IPS-18c (cell line): ENCODE data around the gene SUPT20H.

ENCODE experiments used
- H3K4me3 ChIP-seq: 2 replicates; pipeline ENCODE4 v1.7.0; 2013; ENCODE audit warnings: low read depth, mild to moderate bottlenecking, low read length, moderate library complexity; ENCODE audit not compliant: insufficient read depth
- H3K9me3 ChIP-seq: one replicate; pipeline ENCODE4 v1.6.1; 2013; ENCODE audit warnings: mild to moderate bottlenecking, low read length, moderate library complexity; ENCODE audit not compliant: control insufficient read depth, insufficient read depth

Gene SUPT20H

DNA sequence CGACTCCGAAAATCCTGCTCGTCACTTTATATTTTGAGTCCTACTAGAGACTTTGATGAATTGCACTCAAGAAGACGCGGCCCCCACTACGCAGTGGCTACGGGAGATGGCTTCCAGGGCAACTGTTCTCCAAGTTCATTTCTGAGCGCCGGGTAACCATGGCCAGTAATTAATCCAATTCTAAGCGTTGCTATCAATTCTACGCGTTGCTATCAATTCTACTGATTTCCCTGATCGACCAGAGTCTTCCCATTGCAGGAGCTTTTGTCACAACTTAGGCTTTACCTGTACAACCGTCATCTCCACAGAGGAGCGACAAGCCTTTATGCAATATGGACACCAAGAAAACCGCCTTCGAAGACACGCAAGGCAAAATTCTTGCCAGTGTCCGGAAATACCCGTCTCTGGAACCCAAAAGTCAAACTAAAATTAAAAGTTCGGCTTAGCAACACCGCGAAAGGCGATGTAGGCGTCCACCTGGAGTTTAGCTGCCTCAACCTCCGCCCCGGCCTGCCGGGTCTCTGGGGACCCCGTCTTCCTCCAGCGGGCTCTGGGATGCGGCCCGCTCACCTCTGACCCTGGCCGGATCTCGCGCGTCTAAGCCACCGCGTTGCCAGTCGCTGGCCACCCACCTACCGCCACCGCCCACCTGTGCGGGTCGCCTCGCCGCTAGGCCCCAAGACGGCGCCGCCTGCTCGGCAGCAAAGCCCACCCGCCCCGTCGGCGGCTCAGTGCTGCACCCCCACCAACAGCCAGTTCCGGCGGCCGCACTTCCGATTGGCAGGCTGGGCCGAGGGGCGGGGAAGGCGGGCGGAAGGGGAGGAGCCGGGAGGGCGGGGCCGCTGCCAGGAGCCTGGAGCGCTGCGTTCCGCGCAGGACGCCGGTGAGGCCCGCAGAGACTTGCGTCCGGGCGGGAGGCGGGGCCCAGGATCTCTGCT, at the start of gene SUPT20H:
SUPT20H (minus strand) TSS at position 779 of the 938 bp plus-strand sequence. CDS start 8,198 bp downstream, outside the sequence.
- no peaks in the 10 kb centered on the region for H3K9me3 ChIP-seq
- H3K4me3 ChIP-seq: peak within 1 kb of the TSS; percentile 68

DNA sequence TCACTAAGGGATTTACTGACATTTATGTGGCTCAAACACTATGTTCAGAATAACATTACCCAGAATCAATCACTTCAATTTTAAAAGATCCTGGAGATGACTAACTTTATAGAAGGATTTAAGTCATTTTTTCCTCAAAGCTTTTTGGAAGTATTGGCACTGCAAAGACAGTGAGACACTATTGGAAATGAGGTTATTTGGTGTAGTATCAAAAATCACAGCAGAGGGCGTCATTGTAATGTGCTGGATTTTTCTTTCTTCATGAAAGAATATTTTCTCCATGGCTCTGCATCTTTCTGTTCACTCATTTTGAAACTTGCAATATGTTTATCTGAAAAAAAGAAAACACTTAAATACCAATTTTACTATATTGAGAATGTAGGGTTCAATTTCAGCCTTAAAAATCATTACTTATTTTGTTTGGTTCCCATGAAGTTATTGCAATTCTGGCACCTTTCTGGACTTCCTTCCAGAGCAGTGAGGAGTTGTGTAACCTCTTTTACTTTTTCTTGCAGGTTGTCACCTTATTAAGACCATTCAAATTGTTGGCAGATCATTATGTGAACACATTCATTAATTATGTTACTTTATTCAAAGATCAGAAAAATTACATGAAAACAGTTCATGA, 49.7 kb upstream of the SUPT20H start:
- Histone ChIP-seq H3K9me3 (no peaks in the 10 kb centered on the region), H3K4me3 (no peak overlapping the region)

DNA sequence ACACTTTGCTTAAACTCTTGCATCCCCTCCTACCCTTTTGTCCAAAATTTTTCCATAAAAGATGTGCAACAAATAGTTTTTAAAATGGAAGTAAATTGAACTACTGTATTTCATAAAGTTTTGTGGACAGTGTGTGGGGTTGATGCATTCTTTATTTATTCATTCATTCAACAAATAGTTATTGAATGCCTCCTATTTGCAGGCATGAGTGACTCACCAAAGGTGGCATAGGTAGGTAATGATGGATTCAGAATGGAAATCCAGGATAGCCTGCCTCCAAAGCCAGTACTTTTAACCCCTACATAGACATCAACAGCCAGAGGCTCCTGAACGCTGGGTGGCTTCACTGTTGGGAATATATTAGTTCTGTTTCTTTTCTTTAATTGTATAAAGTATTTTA, 48.4 kb upstream of the SUPT20H start:
- H3K4me3 ChIP-seq: no peak overlapping the region
- no peaks in the 10 kb centered on the region for H3K9me3 ChIP-seq

DNA sequence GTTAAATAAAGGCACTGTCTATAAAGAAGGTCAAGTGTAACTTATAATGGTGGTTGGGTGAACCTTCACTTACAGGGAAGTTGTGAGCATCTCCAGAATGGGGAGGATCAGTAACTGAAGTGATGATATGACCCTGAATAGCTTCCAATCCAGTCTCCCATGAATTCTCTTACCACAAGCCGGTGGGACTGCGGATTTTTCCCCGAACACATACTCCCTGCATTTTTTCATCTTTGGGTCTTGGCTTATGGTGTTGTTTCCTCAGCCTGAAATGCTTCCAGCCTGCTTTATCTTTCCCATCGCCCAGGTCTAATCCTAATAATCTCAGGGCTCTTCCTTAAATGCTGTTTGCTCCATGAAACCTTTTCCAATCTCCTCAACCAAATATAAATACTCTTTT, 48.0 kb upstream of the SUPT20H start:
- Histone ChIP-seq H3K4me3 (no peak overlapping the region), H3K9me3 (no peaks in the 10 kb centered on the region)

DNA sequence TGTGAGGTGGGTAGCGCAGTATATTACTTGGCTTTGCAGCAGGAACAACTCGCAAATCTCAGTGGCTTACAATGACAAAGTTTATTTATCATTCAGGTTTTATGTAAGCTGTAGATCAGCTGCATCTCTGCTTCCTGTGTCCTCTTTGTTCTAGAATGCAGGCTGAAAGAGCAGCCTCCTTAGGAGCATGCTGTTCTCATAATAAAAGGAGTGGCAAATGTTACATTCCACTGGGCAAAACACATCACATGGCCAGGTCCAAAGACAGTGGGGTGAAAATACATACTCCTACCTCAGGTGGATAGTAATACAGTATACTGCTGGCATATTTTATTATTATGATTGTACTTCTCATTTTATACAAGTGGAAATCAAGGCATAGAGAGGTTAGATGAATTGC, 47.2 kb upstream of the SUPT20H start:
- no peaks in the 10 kb centered on the region for H3K9me3 ChIP-seq
- H3K4me3 ChIP-seq: no peak overlapping the region

DNA sequence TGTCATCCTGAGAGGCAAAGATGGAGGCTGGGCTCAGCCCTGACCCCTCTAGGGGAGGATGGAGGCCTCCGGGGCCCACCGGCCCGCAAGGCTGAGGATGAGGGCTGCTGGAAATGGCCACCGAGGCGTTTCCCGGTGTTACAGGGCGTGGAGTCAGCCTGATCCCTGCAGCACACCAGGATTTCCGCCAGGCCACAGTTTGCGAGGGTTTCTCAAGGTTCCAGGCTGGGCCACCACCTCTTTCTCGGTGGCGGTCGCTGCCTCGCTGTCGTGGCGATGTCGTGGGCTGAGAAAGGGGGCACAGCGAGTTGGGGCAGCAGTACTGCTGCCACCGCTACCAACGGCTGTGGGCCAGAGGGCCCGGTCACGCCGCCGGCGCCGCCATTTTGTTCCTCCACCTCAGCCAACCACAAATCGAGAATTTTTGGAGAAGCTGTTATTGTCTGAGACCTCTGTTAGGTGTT, 45.8 kb upstream of the SUPT20H start, which contains the start of gene CSNK1A1L:
CSNK1A1L (minus strand) TSS at position 414 of the 464 bp plus-strand sequence; CDS start at position 6, 408 bp downstream.
- Histone ChIP-seq H3K9me3 (no peaks in the 10 kb centered on the region), H3K4me3 (no peak within 1 kb of the TSS)

DNA sequence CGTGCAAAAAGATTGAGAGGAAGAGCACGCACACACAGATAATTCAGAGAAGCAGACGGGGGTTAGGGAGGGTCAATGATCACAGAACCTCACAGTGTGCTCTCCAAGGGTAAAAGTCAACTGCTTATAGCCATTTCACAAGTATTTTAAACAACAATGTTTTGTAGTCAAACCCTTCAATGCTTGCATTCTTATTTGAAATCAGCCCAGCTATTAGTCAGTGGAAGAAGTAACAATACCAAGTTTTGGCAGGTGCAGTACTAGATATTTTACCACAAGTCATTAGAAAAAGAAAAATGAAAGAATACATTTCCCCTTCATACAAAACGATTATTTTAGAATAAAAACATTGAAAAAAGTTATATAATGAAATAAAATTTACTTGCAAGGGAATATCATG, 43.4 kb upstream of the SUPT20H start:
- Histone ChIP-seq H3K9me3 (no peaks in the 10 kb centered on the region), H3K4me3 (no peak overlapping the region)

DNA sequence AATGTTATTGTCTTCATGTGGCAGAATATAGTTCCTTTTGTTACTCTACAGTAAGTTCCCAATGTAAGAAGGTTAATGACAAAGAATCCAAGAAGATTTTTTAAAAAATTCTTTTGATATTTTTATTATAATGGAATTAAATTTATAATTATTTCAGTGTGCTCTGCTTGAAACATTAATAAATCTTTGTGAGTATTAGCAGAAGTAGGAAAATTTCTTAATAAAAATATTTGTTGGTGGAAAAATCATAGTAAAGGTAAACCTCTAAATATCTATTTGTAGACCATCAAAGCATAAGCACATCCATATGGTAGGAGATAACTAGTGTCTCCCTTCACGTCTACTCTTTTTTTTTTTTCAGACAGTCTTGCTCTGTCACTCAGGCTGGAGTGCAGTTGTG, 41.7 kb upstream of the SUPT20H start:
- H3K4me3 ChIP-seq: no peak overlapping the region
- H3K9me3 ChIP-seq: no peaks in the 10 kb centered on the region

DNA sequence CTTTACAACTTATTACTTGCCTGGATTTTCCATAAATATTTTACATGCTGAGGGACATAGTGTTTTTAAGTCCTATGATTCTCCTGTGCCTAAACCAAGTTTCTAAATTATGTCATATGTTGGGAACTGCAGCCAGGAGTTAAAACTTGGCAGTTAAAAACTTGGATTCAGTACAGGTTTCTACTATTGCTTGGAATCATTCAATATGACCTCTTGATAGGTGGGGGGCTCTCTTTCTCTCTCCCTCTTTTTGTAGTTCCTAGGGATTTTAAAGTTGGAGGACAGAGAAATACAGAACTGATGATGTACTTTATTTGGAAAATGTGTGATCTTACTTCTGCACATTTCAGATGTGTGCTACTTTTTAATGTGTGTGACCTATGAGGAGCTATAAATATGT, 41.2 kb upstream of the SUPT20H start:
- H3K4me3 ChIP-seq: no peak overlapping the region
- H3K9me3 ChIP-seq: no peaks in the 10 kb centered on the region

DNA sequence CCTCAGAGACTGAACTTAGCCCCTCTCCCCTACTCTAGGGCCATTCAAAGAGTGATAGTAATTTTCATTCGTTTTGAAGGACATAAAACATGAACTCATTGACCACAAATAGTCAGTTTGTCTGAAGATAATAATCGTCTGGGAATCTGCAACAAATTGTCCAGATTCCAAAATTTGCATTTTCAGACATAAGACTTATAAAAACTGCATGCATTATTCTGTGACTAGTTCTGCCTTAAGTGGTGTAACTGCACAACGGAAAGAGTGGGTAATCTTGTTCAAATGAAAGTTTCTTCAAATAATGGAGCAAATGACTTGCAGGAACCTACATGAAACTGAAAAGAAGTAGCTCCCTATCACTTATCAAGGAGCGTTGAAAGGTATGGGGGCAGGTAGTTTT, 37.6 kb upstream of the SUPT20H start:
- Histone ChIP-seq H3K4me3 (no peak overlapping the region), H3K9me3 (no peaks in the 10 kb centered on the region)

DNA sequence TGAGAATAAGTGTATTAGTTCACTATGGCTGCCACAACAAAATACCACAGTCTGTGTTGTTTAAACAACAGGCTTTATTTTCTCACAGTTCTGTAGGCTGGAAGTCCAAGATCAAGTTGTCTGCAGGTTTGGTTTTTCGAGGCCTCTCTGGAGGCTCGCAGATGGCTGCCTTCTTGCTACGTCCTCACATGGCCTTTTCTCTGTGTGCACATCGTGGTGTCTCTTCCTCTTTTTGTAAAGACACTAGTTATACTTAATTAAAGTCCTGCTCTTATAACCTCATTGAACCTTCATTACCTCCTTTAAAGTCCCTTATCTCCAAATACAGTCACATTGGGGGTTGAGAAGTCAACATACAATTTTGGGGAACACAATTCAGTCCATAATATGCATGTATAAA, 35.4 kb upstream of the SUPT20H start:
- Histone ChIP-seq H3K4me3 (no peak overlapping the region), H3K9me3 (no peaks in the 10 kb centered on the region)

DNA sequence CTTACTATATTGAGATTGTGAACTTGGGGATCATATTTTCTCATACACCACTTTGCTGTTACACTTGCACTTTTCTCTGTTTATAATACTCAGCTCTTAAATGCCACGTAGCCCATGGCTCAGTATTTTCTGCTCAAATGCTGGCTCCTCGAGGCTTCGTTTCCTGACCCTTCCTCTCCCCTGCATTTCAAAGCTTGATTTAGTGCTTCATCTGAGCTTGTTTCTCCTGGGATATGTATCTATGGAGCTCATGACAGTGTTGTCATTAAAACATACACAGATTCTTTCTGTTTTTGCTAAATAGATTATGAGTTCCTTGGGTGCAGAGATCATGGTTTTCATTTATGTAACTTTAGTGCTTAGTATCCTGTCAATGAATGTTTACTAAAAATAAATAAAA, 34.6 kb upstream of the SUPT20H start:
- H3K4me3 ChIP-seq: no peak overlapping the region

DNA sequence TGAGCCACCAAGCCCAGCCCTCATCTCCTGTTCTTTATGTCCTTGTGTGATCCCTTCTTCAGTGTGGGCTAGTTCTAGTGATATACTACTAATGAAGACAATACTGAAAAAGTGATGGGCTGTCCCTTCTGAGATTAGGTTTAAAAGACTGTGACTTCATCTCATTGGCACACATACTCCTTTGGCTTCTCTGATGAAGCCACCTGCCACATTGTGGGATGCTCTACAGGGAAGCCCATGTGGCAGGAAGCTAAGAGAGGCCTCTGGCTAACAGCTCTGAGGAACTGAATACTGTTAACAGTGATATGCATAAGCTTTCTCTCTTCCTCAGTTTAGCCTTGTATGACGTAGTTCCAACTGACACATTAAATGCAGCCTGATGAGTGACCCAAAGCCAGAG, 32.3 kb upstream of the SUPT20H start:
- no peak overlapping the region for H3K4me3 ChIP-seq

More for the DNA sequence above, 34.6 kb upstream of the SUPT20H start:
- H3K9me3 ChIP-seq: no peaks in the 10 kb centered on the region

DNA sequence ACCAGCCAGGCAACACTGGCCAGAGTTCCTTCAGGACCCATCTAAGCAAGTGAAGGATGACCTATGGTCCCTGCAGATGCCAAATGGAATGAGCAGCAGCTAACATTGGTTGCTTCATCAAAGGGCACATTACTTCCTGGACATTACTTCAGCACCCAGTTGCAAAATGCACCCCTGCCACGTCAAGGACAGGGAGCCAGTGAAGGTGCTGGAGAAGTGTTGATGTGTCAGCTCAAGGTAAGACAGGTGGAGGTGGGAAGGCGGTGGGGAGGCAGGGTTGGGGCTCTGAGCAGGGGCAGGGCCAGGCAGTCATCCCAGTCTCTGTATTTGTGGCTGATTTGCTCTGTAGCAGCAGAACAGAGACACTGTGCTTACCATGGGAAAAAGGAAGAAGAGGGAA, 31.4 kb upstream of the SUPT20H start:
- no peak overlapping the region for H3K4me3 ChIP-seq
- H3K9me3 ChIP-seq: no peaks in the 10 kb centered on the region

More for the DNA sequence above, 32.3 kb upstream of the SUPT20H start:
- H3K9me3 ChIP-seq: no peaks in the 10 kb centered on the region

DNA sequence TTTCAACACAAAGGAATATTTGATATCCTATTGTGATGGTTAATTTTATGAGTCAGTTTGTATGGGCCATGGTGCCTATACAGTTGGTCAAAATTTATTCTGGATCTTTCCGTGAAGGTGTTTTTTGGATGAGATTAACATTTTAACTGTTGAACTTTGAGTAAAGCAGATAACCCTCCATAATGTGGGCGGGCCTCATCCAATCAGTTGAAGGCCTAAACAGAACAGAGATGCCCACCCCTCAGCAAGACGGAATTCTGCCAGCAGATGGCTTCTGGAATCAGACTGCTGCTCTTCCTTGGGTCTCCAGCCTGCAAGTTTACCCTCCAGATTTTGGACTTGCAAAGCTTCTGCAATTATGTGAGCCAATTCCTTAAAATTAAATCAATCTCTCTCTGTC, 30.0 kb upstream of the SUPT20H start:
- H3K4me3 ChIP-seq: no peak overlapping the region
- H3K9me3 ChIP-seq: no peaks in the 10 kb centered on the region

DNA sequence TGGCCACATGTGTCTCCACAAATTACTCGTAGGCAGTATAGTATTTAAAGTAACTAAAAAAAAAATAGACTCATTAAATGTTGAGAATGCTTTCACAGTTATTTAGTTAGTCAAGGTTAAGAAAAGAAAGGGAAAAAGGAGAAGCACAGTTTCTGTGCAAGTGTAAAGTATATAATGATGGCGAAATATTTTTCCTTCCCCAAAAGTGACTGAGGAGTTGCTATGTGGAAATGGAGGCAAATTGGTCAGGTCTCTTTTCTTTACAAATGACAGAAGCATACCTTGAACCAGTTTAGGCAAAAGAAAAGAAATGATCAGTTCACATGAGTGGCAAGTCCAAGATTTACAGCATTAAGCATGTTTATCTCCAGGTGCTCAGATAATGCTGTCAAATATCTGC, 28.0 kb upstream of the SUPT20H start:
- H3K4me3 ChIP-seq: no peak overlapping the region
- no peaks in the 10 kb centered on the region for H3K9me3 ChIP-seq

DNA sequence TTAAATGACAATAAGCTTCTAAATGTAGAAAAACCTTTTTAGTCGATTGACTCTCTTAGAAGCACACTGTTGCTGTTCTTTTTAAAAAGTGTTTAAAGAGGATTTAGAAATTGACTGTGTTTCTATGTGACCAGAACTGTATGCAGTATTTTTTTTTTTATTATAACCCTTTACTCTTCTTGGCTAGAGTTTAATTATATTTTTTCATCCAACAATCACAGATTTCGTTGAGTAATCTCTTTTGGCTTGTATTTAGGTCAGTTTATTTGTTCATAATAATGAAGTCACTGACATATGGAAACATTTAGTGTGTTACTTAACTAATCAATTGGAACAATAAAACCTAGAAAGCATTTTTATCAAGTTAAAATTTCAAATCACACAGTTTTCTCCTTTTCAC, 26.1 kb upstream of the SUPT20H start:
- H3K4me3 ChIP-seq: no peak overlapping the region
- no peaks in the 10 kb centered on the region for H3K9me3 ChIP-seq

DNA sequence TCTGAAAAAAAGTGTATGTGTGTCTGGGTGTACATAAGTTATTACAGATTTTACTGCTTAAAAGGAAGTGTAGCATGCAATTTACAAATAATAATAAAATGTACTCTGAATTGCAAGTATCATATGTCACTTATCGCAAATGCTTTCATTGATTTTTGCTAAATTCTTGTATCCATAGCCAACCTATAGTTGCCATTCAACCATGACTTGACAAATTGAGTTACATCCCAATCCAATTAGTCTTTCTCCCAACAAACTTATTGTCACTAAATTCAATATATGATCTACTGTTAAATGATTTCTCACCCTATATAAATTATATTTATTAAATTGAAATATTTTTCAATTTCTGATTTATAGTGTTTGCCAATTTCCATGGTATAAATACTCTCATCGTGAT, 17.3 kb upstream of the SUPT20H start:
- Histone ChIP-seq H3K4me3 (no peak overlapping the region), H3K9me3 (no peaks in the 10 kb centered on the region)
